ENCODE results near the gene ACVR1B. TPM values are rescaled to one million over a fixed set of nuclear protein-coding genes. Genes with fewer than 3 reads are reported as not detected.

ACVR1B gene
- total and polyA plus RNA-seq, 2 of the 8 experiments (the other 6 are each of a cell fraction or from before 2014, with no cell fraction given), result 16.0 to 19.2 TPM

DNA sequence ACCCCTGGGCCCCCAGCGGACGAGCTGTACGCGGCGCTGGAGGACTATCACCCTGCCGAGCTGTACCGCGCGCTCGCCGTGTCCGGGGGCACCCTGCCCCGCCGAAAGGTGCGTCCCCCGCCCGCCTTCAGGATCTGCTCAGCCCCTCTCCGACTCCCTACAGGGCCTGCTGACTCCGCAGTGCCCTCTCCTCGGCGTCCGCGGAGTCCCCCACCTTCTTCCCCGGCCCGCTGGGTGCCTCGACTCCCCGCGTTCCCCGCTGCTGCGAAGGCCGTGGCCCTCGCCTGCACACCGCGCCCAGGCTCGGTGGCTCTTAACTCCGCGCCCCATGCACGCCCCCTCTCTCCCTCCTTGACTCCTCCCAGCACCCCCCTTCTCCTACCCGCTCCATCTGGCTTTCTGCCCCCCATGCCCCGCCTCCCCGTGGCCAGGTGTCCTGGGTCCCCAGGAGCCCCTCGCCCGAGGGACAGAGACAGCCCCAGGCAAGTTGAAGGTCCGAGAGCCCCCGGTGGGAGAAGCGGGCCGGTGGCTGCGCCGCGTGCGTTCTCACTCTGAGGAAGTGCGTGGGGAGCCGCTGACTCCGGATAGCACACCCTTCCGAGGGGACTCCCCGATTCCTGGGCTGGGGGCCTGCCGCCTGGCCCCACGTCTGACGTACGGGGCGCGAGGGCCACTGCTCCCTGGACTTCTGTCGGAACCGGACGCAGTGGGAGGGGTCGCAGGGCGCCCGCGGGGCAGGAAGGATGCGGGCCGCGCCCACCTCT lies 55.8 kb downstream of the ACVR1B start (continued):
- no peak for TF ChIP-seq FOSL1 (IDR thresholded peaks at IDR 0.05; ENCODE audit: insufficient read depth, low read depth, low read length)
